Lung (tissue), 16 donors: ENCODE results near the gene CPB2. TPM values are rescaled to one million over a fixed set of nuclear protein-coding genes. Genes with fewer than 3 reads are reported as not detected.

Source experiments
- ATAC-seq: fragments of 200-7000 bp; cut with Tn5 transposase; one replicate; pipeline ENCODE4 v1.9.1; 2020; ENCODE audit warnings: moderate number of reproducible peaks; ENCODE audit not compliant: insufficient read depth, low FRiP score
- DNase-seq, 3 donors: peaks; one replicate each; pipeline ENCODE4 v3.0.0-alpha.2; 2013 to 2017
- H3K27ac ChIP-seq, 2 donors: one replicate each; pipeline ENCODE4 v1.5.1; 2013; ENCODE audit warnings: mild to moderate bottlenecking in 2 of 2, moderate library complexity in 2 of 2, control low read depth in 1 of 2, inconsistent platforms in 1 of 2, low read depth in 1 of 2, low read length in 1 of 2
- H3K27me3 ChIP-seq, 3 donors: one replicate each; pipeline ENCODE4 v1.5.1; 2013; ENCODE audit warnings: low read length in 2 of 3; ENCODE audit not compliant: control insufficient read depth in 3 of 3, insufficient read depth in 3 of 3
- H3K36me3 ChIP-seq, 4 donors: one replicate each; pipeline ENCODE4 v1.5.1; 2013; ENCODE audit warnings: low read length in 4 of 4, mild to moderate bottlenecking in 1 of 4, moderate library complexity in 1 of 4; ENCODE audit not compliant: control insufficient read depth in 4 of 4, insufficient read depth in 4 of 4
- H3K4me1 ChIP-seq, 5 donors: one replicate each; pipeline ENCODE4 v1.5.1; 2013; ENCODE audit warnings: low read length in 5 of 5, mild to moderate bottlenecking in 2 of 5, moderate library complexity in 1 of 5; ENCODE audit not compliant: control insufficient read depth in 5 of 5, insufficient read depth in 5 of 5
- H3K4me3 ChIP-seq: one replicate; pipeline ENCODE4 v1.5.1; 2013; ENCODE audit warnings: mild to moderate bottlenecking, control low read depth, moderate library complexity
- H3K9ac ChIP-seq, 2 donors: one replicate each; pipeline ENCODE4 v1.5.1; 2013; ENCODE audit warnings: low read length in 2 of 2, control low read depth in 1 of 2; ENCODE audit not compliant: insufficient read depth in 1 of 2
- H3K9me3 ChIP-seq, 4 donors: one replicate each; pipeline ENCODE4 v1.5.1; 2013; ENCODE audit warnings: low read length in 3 of 4, mild to moderate bottlenecking in 1 of 4, moderate library complexity in 1 of 4; ENCODE audit not compliant: control insufficient read depth in 4 of 4, insufficient read depth in 3 of 4
- CTCF ChIP-seq: IDR thresholded peaks from 2 replicates; pipeline ENCODE4 v1.5.1; 2012; ENCODE audit warnings: mild to moderate bottlenecking; ENCODE audit errors: control extremely low read depth, extremely low read depth
- whole genome bisulfite sequencing, 2 donors: extraction: QIAGEN DNeasy Blood & Tissue Kit; methylation state at CpG; one replicate each; pipeline ENCODE4 v1.1.7; 2013; 5-methylcytosine and 5-hydroxymethylcytosine counted together
- long read RNA-seq, 5 donors: transcript quantifications; one replicate each; lab custom pipeline, GENCODE V29; 2026
- polyA plus RNA-seq, 2 donors: library from polyadenylated mRNA; stranded (reverse); fragments of 200-250 nt; gene quantifications; one replicate each; pipeline ENCODE4 v1.2.1, GENCODE V29; 2013
- total RNA-seq, 2 donors: library from RNA; depleted of rRNA in 1 of 2; stranded (reverse); fragments of >200 nt in 1 of 2; gene quantifications; one replicate each; pipeline ENCODE4 v1.2.1, GENCODE V29; 2014 to 2021
- donor health status: control.
- donor health status: control.
- donor health status: Bipolar disorder and iron deficiency.
- donor health status: healthy.
- donor health status: DM: yes; HTN: yes; CAD: no.

The CPB2 gene
- total RNA-seq (10 to 100 TPM in 1 of 2 donors, not detected in 1; 16.7 TPM), polyA plus RNA-seq (10 to 100 TPM in 1 of 2 donors, 1 to 10 TPM in 1; 1.7 to 19.7 TPM)
- long read RNA-seq, donor 1: 0 reads
- long read RNA-seq, donor 2: 0 reads
- long read RNA-seq, donor 3: 0 reads
- long read RNA-seq, donor 4: 0 reads
- long read RNA-seq, donor 5: 0 reads

- WGBS, 2 donors: 82% methylated on average over 4 of the region's 4 CpGs
- ATAC-seq (no peak), DNase-seq (no peak)
- Histone ChIP-seq H3K27ac (no peak within 1 kb of the TSS), H3K4me1 (peaks cover 0 to 4% (median 0%) of the 10 kb centered on the region in 5 donors), H3K36me3 (no peaks in the 10 kb centered on the region), H3K27me3 (no peaks in the 10 kb centered on the region), H3K9ac (no peak within 1 kb of the TSS), H3K9me3 (no peaks in the 10 kb centered on the region), H3K4me3 (no peak within 1 kb of the TSS)
- TF ChIP-seq CTCF: no peak
Observed at GRCh38 chr13:46104868-46105267, at the start of gene CPB2. CPB2 (minus strand) TSS chr13:46105033; CDS start chr13:46105009, 24 bp downstream.

- WGBS, 2 donors: 67 to 70% methylated on average over 7 of the region's 7 CpGs
- H3K9me3 ChIP-seq: peaks cover 0 to 2% (median under 1%) of the 10 kb centered on the region in 4 donors
- peaks cover 0 to 14% (median 0%) of the 10 kb centered on the region in 5 donors for H3K4me1 ChIP-seq
- no peak for TF ChIP-seq CTCF
- H3K36me3 ChIP-seq: no peaks in the 10 kb centered on the region
- no peak overlapping the region for H3K4me3 ChIP-seq
- H3K27me3 ChIP-seq: peaks cover 0 to 6% (median 0%) of the 10 kb centered on the region in 3 donors
- ATAC-seq (no peak), DNase-seq (peak; percentile 51 to 92 (median 88))
- H3K9ac ChIP-seq: no peak overlapping the region
- no peak overlapping the region for H3K27ac ChIP-seq
Observed at GRCh38 chr13:46154136-46154801, 49.4 kb upstream of the CPB2 start.

GRCh38 chr13:46152627-46153328 lies 47.9 kb upstream of the CPB2 start:
- Histone ChIP-seq H3K36me3 (no peaks in the 10 kb centered on the region), H3K4me3 (no peak overlapping the region), H3K4me1 (peaks cover 0 to 14% (median 0%) of the 10 kb centered on the region in 5 donors), H3K27ac (no peak overlapping the region), H3K9me3 (peaks cover 0 to 1% (median 0%) of the 10 kb centered on the region in 4 donors), H3K27me3 (peaks cover 0 to 6% (median 0%) of the 10 kb centered on the region in 3 donors), H3K9ac (no peak overlapping the region)
- DNase-seq (no peak), ATAC-seq (no peak)
- WGBS, 2 donors: 88 to 96% methylated on average over 6 of the region's 6 CpGs
- TF ChIP-seq CTCF: no peak
